ENCODE results near the gene ADGRA1.

DNA sequence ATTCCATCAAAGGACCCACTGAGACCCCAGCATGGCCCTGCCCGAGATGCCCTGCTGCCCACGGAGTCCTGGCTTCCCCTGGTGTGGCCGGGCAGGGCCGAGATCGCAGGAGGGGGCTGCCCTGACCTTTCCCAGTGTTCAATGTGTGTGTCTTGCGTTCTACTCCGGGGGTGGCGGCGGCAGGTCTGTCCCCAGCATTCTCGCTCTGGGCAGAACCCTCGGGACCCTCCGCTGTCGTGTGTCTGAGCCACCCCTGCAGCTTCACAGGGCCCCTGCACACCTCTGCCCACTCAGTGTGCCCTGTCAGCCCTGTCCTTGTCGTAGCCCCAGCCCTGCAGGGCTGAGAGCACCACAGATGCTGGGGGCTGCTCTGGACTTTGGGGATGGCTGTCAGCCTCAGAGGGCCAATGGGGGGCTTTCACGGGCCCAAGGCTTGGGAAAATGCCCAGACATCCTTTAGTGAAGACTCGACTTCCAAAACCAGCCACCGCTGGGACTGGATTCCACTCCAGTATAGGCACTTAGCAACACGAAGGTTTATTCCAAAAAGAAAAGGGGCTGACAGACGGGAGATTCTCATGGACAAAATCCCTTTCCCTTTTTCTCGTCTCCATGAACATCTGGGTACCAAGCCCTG is 42.3 kb downstream of the ADGRA1 start:
- TF ChIP-seq, protein P1, sequence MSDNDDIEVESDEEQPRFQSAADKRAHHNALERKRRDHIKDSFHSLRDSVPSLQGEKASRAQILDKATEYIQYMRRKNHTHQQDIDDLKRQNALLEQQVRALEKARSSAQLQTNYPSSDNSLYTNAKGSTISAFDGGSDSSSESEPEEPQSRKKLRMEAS (IDR thresholded peaks at IDR 0.05), result no peak
- TF ChIP-seq TOPORS (CRISPR knock-in tag; IDR thresholded peaks at IDR 0.05) (no peak), ELF4 (CRISPR knock-in tag; IDR thresholded peaks at IDR 0.05; ENCODE audit: borderline replicate concordance) (no peak), PAX8 (CRISPR knock-in tag; IDR thresholded peaks at IDR 0.05; ENCODE audit: borderline replicate concordance) (no peak), ZFP1 (CRISPR knock-in tag; IDR thresholded peaks at IDR 0.05) (no peak), ZNF253 (CRISPR knock-in tag; IDR thresholded peaks at IDR 0.05; ENCODE audit: borderline replicate concordance) (no peak), MAFK (conservative IDR thresholded peaks at IDR 0.05 in 1 of 2, IDR thresholded peaks at IDR 0.05 in 1 of 2; ENCODE audit: low read length in 2 of 2) (no peak), ZNF143 (CRISPR knock-in tag; IDR thresholded peaks at IDR 0.05) (no peak), TBP (CRISPR knock-in tag; IDR thresholded peaks at IDR 0.05) (no peak)
- TF ChIP-seq, protein P2, sequence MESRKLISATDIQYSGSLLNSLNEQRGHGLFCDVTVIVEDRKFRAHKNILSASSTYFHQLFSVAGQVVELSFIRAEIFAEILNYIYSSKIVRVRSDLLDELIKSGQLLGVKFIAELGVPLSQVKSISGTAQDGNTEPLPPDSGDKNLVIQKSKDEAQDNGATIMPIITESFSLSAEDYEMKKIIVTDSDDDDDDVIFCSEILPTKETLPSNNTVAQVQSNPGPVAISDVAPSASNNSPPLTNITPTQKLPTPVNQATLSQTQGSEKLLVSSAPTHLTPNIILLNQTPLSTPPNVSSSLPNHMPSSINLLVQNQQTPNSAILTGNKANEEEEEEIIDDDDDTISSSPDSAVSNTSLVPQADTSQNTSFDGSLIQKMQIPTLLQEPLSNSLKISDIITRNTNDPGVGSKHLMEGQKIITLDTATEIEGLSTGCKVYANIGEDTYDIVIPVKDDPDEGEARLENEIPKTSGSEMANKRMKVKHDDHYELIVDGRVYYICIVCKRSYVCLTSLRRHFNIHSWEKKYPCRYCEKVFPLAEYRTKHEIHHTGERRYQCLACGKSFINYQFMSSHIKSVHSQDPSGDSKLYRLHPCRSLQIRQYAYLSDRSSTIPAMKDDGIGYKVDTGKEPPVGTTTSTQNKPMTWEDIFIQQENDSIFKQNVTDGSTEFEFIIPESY (CRISPR knock-in tag; IDR thresholded peaks at IDR 0.05), result no peak
- TF ChIP-seq, protein P3, sequence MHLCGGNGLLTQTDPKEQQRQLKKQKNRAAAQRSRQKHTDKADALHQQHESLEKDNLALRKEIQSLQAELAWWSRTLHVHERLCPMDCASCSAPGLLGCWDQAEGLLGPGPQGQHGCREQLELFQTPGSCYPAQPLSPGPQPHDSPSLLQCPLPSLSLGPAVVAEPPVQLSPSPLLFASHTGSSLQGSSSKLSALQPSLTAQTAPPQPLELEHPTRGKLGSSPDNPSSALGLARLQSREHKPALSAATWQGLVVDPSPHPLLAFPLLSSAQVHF (CRISPR knock-in tag; IDR thresholded peaks at IDR 0.05), result no peak
- TF ChIP-seq, protein P4, sequence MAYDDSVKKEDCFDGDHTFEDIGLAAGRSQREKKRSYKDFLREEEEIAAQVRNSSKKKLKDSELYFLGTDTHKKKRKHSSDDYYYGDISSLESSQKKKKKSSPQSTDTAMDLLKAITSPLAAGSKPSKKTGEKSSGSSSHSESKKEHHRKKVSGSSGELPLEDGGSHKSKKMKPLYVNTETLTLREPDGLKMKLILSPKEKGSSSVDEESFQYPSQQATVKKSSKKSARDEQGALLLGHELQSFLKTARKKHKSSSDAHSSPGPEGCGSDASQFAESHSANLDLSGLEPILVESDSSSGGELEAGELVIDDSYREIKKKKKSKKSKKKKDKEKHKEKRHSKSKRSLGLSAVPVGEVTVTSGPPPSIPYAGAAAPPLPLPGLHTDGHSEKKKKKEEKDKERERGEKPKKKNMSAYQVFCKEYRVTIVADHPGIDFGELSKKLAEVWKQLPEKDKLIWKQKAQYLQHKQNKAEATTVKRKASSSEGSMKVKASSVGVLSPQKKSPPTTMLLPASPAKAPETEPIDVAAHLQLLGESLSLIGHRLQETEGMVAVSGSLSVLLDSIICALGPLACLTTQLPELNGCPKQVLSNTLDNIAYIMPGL (CRISPR knock-in tag; IDR thresholded peaks at IDR 0.05; ENCODE audit: borderline replicate concordance in 1 of 2, low read depth in 1 of 2), result no peak
- TF ChIP-seq, protein P5, sequence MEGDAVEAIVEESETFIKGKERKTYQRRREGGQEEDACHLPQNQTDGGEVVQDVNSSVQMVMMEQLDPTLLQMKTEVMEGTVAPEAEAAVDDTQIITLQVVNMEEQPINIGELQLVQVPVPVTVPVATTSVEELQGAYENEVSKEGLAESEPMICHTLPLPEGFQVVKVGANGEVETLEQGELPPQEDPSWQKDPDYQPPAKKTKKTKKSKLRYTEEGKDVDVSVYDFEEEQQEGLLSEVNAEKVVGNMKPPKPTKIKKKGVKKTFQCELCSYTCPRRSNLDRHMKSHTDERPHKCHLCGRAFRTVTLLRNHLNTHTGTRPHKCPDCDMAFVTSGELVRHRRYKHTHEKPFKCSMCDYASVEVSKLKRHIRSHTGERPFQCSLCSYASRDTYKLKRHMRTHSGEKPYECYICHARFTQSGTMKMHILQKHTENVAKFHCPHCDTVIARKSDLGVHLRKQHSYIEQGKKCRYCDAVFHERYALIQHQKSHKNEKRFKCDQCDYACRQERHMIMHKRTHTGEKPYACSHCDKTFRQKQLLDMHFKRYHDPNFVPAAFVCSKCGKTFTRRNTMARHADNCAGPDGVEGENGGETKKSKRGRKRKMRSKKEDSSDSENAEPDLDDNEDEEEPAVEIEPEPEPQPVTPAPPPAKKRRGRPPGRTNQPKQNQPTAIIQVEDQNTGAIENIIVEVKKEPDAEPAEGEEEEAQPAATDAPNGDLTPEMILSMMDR (CRISPR knock-in tag; IDR thresholded peaks at IDR 0.05), result no peak

All from HepG2 (cell line).